ENCODE measurements around the gene ADRM1.

DNA sequence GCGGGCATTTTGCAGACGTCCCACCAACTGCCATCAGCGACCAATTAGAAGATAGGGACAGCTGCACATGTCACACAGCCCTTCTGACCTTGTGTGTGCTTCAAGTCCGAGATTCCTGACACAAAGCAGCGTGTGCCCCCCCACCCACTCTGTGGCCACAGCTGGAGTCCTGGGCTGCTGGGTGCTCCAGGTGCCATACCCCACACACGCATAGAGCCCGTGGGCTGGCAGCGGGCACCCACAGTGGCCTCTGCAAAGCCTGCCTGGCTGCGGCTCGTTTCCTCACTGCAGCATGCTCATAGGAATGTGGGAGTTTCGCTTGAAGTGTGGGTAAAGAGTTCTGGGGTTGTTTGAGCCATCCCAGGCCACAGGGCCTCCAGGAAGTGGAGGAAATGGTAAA lies 2.5 kb upstream of the ADRM1 start:
- TF ChIP-seq FOXM1 (IDR thresholded peaks at IDR 0.05; ENCODE audit: borderline replicate concordance) (no peak), NFRKB (IDR thresholded peaks at IDR 0.05) (no peak), BHLHE40 (IDR thresholded peaks at IDR 0.05; ENCODE audit: borderline replicate concordance) (no peak), SUZ12 (IDR thresholded peaks at IDR 0.05) (no peak), TARDBP (IDR thresholded peaks at IDR 0.05) (no peak), FOXK2 (IDR thresholded peaks at IDR 0.05) (no peak), ARNT (IDR thresholded peaks at IDR 0.05) (no peak), HDGF (IDR thresholded peaks at IDR 0.05; ENCODE audit: borderline replicate concordance) (no peak), SP1 (IDR thresholded peaks at IDR 0.05) (no peak)

All from HEK293T (cell line).